HEK293 (cell line): Measurements from ENCODE around the gene HSD17B3.

Source experiments
- CTCF ChIP-seq: fragments of 450-650 bp; formaldehyde crosslinking; IDR thresholded peaks from 2 replicates; pipeline ENCODE4 v1.5.1; 2016; ENCODE audit warnings: missing biosample characterization, missing genetic modification characterization
- REPIN1 ChIP-seq: fragments of 450-650 bp; formaldehyde crosslinking; IDR thresholded peaks from 2 replicates; pipeline ENCODE4 v1.5.1; 2017; ENCODE audit warnings: missing biosample characterization, missing genetic modification characterization, low read depth
- REST ChIP-seq: fragments of 450-650 bp; formaldehyde crosslinking; IDR thresholded peaks from 2 replicates; pipeline ENCODE4 v1.5.1; 2016; ENCODE audit warnings: missing biosample characterization, missing genetic modification characterization
- ZBTB1 ChIP-seq: fragments of 450-650 bp; formaldehyde crosslinking; IDR thresholded peaks from 2 replicates; pipeline ENCODE4 v1.5.1; 2016; ENCODE audit warnings: missing biosample characterization, missing genetic modification characterization
- ZNF174 ChIP-seq: fragments of 450-650 bp; formaldehyde crosslinking; IDR thresholded peaks from 2 replicates; pipeline ENCODE4 v1.5.0; 2017; ENCODE audit warnings: missing biosample characterization, mild to moderate bottlenecking, missing genetic modification characterization

DNA sequence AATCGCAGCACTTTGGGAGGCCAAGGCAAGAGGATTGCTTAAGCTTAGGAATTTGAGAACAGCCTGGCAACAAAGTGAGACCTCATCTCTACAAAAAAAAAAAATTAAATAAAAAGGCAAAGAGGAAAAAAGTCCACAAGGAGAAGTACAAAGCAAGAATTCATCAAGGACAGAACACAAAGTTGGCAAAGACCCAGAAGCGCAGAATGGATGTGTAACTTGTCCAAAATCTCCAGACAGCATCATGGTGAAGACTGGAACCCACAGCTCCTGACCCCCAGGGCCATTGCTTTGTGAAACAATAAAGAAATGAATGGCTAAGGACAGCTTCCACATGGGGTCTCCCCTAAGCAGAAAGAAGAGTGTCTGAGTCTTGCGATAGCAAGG is 7.8 kb downstream of the HSD17B3 start:
- no peak for TF ChIP-seq REPIN1 (tag by site-specific recombination)
- TF ChIP-seq CTCF: no peak
- no peak for TF ChIP-seq REST (tag by site-specific recombination)
- TF ChIP-seq ZNF174 (tag by site-specific recombination): no peak
- no peak for TF ChIP-seq ZBTB1 (tag by site-specific recombination)
